Hepatocyte (in vitro differentiated cells): ENCODE data around the gene ZNF319. TPM values are rescaled to one million over a fixed set of nuclear protein-coding genes. Genes with fewer than 3 reads are reported as not detected.

Source experiments
- DNase-seq: peaks from one replicate; pipeline ENCODE4 v3.0.0-alpha.2; 2016; ENCODE audit warnings: low spot score
- H2AFZ ChIP-seq: fragments of 200-600 bp; sonication (generic); 2 replicates; pipeline ENCODE4 v1.6.0; 2016; ENCODE audit warnings: antibody characterized with exemption, mild to moderate bottlenecking
- H3K27ac ChIP-seq: fragments of 200-600 bp; sonication (generic); 2 replicates; pipeline ENCODE4 v1.5.1; 2016; ENCODE audit warnings: mild to moderate bottlenecking
- H3K27me3 ChIP-seq: fragments of 200-600 bp; sonication (generic); 2 replicates; pipeline ENCODE4 v1.6.1; 2016
- H3K36me3 ChIP-seq: fragments of 200-600 bp; sonication (generic); replicated peaks from 2 replicates; pipeline ENCODE4 v1.5.1; 2016; ENCODE audit warnings: low read depth; ENCODE audit not compliant: insufficient read depth
- H3K4me1 ChIP-seq: fragments of 200-600 bp; sonication (generic); 2 replicates; pipeline ENCODE4 v1.5.1; 2016; ENCODE audit warnings: mild to moderate bottlenecking, moderate library complexity; ENCODE audit not compliant: insufficient read depth
- H3K4me2 ChIP-seq: fragments of 200-600 bp; sonication (generic); 2 replicates; pipeline ENCODE4 v1.6.0; 2016
- H3K4me3 ChIP-seq: fragments of 200-600 bp; sonication (generic); 2 replicates; pipeline ENCODE4 v1.5.1; 2016; ENCODE audit warnings: mild to moderate bottlenecking
- H3K79me2 ChIP-seq: fragments of 200-600 bp; sonication (generic); 2 replicates; pipeline ENCODE4 v1.6.0; 2017; ENCODE audit warnings: mild to moderate bottlenecking
- H3K9me2 ChIP-seq: fragments of 200-600 bp; sonication (generic); replicated peaks from 2 replicates; pipeline ENCODE4 v1.6.0; 2017; ENCODE audit warnings: mild to moderate bottlenecking; ENCODE audit not compliant: insufficient read depth
- H3K9me3 ChIP-seq: fragments of 200-600 bp; sonication (generic); 2 replicates; pipeline ENCODE4 v1.5.1; 2016; ENCODE audit warnings: low read depth, mild to moderate bottlenecking
- H4K20me1 ChIP-seq: fragments of 200-600 bp; sonication (generic); 2 replicates; pipeline ENCODE4 v1.6.0; 2016; ENCODE audit warnings: mild to moderate bottlenecking; ENCODE audit not compliant: insufficient read depth, poor library complexity, severe bottlenecking
- EZH2 ChIP-seq: fragments of 200-600 bp; sonication (generic); IDR thresholded peaks from 2 replicates; pipeline ENCODE4 v1.6.1; 2016; ENCODE audit warnings: antibody characterized with exemption, mild to moderate bottlenecking, borderline replicate concordance
- EZH2phosphoT487 ChIP-seq: fragments of 200-600 bp; sonication (generic); IDR thresholded peaks from one replicate; pipeline ENCODE4 v1.6.1; 2018; ENCODE audit warnings: antibody characterized with exemption, mild to moderate bottlenecking, low read depth, moderate library complexity; ENCODE audit not compliant: unreplicated experiment, severe bottlenecking
- WGBS: methylation state at CpG from one replicate; pipeline ENCODE4 v1.1.6; 2016; ENCODE audit warnings: low lambda C conversion rate; ENCODE audit errors: missing lambda C conversion rate; 5-methylcytosine and 5-hydroxymethylcytosine counted together
- polyA plus RNA-seq: library from polyadenylated mRNA; unstranded; fragments of >200 nt; fragmentation: Nextera tagmentation; extraction: Ambion mirVana; gene quantifications from 2 replicates; pipeline ENCODE4 v1.2.1, GENCODE V29; 2016
- total RNA-seq: library from RNA; depleted of rRNA; stranded (reverse); fragments of >200 nt; gene quantifications from 2 replicates; pipeline ENCODE4 v1.2.3, GENCODE V29; 2014
- TF ChIP-seq, protein P1 (sequence below): fragments of 200-600 bp; sonication (generic); IDR thresholded peaks from 2 replicates; pipeline ENCODE4 v1.5.1; 2016; ENCODE audit warnings: antibody characterized with exemption, mild to moderate bottlenecking; ENCODE audit not compliant: poor library complexity

Gene ZNF319
- total and polyA plus RNA-seq, 2 experiments from 2014 or later, result 5.3 to 8.3 TPM

DNA sequence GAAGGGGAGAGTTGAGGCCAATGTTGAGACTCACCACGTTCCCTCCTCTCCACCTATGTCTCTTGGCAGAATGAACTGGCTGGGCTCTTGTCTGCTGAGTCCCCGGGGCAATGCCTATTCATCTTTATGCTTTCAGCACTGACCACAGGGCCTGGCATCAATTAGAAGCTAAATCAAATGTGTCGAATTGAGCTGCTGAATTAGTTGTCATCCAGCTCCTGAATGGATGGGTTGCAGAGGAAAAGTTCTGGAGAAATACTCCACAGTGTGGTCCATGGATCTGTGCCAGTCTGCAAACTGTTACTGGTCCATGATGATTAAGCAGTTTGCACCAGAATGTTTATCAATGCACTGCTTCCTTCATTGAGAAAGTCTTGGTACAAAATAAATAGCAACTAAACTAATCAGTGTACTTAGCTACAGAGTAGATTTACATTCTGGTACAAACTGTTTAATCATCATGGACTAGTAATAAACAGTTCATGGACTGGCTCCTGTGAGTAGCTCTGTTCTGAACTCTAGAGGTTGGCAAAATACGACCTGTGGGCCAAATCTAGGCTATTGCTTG is 34.2 kb downstream of the ZNF319 start:
- 79% methylated on average over 4 of the region's 4 CpGs for WGBS
- TF ChIP-seq EZH2, result no peak
- no peak for TF ChIP-seq EZH2phosphoT487
- TF ChIP-seq, protein P1, sequence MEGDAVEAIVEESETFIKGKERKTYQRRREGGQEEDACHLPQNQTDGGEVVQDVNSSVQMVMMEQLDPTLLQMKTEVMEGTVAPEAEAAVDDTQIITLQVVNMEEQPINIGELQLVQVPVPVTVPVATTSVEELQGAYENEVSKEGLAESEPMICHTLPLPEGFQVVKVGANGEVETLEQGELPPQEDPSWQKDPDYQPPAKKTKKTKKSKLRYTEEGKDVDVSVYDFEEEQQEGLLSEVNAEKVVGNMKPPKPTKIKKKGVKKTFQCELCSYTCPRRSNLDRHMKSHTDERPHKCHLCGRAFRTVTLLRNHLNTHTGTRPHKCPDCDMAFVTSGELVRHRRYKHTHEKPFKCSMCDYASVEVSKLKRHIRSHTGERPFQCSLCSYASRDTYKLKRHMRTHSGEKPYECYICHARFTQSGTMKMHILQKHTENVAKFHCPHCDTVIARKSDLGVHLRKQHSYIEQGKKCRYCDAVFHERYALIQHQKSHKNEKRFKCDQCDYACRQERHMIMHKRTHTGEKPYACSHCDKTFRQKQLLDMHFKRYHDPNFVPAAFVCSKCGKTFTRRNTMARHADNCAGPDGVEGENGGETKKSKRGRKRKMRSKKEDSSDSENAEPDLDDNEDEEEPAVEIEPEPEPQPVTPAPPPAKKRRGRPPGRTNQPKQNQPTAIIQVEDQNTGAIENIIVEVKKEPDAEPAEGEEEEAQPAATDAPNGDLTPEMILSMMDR, result no peak

DNA sequence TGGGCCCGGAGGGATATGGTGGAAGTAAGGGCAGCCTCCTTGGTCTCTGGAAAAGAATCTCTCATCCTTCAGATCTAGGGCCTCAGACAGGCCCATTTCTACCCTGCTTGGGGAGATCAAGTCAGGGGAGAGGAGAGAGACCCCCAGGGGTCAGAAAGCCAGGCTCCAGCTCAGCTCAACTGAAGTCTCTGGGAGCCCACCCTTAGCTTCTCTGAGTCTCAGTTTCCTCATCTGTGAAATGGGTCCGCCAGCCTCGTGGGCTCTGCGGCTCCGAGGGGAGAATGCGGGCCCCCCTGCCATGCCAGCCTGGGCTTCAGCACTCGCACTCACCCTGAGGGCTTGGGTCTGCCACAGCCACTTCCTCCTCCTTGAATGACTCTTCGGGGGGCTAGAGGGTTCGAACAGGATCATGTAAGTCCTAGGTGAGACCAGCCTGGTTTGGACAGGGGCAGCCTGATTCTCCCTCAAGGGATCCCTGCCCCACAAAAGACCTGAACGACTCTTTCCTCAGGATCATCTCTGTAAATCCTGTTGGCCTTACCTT is 36.2 kb downstream of the ZNF319 start:
- no peak overlapping the region for H3K4me2 ChIP-seq
- H3K27ac ChIP-seq, result no peak overlapping the region
- TF ChIP-seq, protein P1, result no peak
- TF ChIP-seq EZH2phosphoT487 (no peak), EZH2 (no peak)
- no peaks in the 10 kb centered on the region for H3K9me2 ChIP-seq
- H3K27me3 ChIP-seq, result no peaks in the 10 kb centered on the region
- H3K36me3 ChIP-seq, result no peaks in the 10 kb centered on the region
- no peak overlapping the region for H2AFZ ChIP-seq
- H3K79me2 ChIP-seq, result no peaks in the 10 kb centered on the region
- no peaks in the 10 kb centered on the region for H4K20me1 ChIP-seq
- DNase-seq, result no peak
- H3K4me1 ChIP-seq, result no peaks in the 10 kb centered on the region
- no peaks in the 10 kb centered on the region for H3K9me3 ChIP-seq
- H3K4me3 ChIP-seq, result no peak overlapping the region
- WGBS, result 82% methylated on average over 10 of the region's 10 CpGs

More for the DNA sequence above, 34.2 kb downstream of the ZNF319 start:
- Histone ChIP-seq H4K20me1 (no peaks in the 10 kb centered on the region), H2AFZ (no peak overlapping the region), H3K9me3 (no peaks in the 10 kb centered on the region), H3K79me2 (no peaks in the 10 kb centered on the region), H3K36me3 (no peaks in the 10 kb centered on the region), H3K27ac (no peak overlapping the region), H3K4me1 (no peaks in the 10 kb centered on the region), H3K27me3 (no peaks in the 10 kb centered on the region), H3K4me2 (no peak overlapping the region), H3K4me3 (no peak overlapping the region), H3K9me2 (no peaks in the 10 kb centered on the region)
- no peak for DNase-seq

DNA sequence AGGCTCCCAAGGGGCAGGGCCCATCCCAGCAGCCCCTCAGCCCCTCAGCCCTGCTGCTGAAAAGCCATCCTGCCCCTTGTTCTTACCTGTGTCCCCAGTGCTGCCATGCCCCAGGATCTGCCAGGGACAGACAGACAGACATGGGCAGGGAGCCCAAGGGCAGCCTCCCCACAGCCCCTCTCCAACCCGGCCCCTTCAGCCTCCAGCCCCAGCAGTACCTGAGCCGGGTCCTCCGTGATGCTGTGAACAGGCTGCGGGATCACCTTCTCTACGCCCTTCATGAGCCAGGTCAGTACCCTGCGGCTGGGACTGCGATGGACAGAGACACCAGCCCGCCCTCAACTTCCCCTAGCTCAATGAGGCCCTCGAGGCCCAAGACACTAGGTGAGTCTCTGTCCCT is 37.7 kb downstream of the ZNF319 start:
- no peaks in the 10 kb centered on the region for H4K20me1 ChIP-seq
- no peak overlapping the region for H3K27ac ChIP-seq
- H3K27me3 ChIP-seq, result no peaks in the 10 kb centered on the region
- no peak for DNase-seq
- TF ChIP-seq, protein P1, result no peak
- TF ChIP-seq EZH2phosphoT487, result no peak
- no peak for TF ChIP-seq EZH2
- H2AFZ ChIP-seq, result no peak overlapping the region
- H3K4me2 ChIP-seq, result no peak overlapping the region
- H3K79me2 ChIP-seq, result no peaks in the 10 kb centered on the region
- no peak overlapping the region for H3K4me3 ChIP-seq
- WGBS, result 75% methylated on average over 9 of the region's 9 CpGs
- no peaks in the 10 kb centered on the region for H3K9me2 ChIP-seq
- no peaks in the 10 kb centered on the region for H3K9me3 ChIP-seq
- no peaks in the 10 kb centered on the region for H3K36me3 ChIP-seq
- H3K4me1 ChIP-seq, result no peaks in the 10 kb centered on the region
